ENCODE measurements around the gene SETDB1.

Gene SETDB1

GRCh38 chr1:150976401-150976821, 50.2 kb downstream of the SETDB1 start:
- no peak for DNase-seq (ENCODE audit: low spot score)

GRCh38 chr1:150976879-150977694, 50.9 kb downstream of the SETDB1 start:
- DNase-seq (ENCODE audit: low spot score), result peak; percentile 51

DNA sequence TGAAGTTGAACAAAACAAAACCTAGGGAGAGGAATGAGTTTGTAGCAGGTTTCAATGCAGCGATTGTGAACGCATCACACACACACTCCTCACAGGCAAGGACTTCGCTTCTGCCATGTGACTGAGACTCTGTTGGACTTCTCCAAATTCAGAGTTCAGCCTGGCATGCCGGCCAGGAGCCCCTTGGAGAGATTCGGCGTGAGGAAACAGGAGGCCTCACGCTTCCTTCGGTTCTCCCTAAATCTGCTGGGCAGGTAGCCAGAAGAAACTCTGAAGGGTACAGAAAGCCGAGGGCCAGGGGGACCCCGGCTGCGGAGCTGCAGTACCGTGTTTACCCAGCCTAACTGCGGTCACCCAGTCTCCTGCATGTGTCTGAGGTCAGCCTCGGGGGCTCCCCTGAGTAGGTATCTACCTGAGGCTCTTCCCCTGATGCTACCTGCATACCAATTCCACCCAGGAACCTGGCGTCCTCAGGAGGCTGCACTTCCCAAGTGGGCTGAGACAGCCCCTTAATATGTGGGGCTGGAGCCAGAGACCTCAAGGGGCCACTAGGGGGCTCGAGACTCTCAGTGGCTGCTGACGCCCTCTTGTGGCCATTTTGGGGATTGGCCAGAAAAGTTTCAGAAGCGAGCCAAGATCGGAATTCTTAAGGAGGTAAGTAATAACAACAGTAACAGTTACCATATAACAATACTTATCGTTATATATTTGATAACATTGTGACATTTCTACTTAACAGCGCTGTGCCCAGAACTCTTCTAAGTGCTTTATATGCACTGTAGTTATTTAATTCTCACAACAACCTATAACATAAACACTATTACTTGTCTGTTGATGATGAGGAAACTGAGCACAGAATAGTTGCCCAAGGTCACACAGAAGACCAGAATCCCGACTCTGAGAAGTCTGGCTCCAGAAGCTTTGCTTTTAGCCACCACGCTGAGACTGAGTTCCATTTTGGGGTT, 53.2 kb downstream of the SETDB1 start:
- peak; percentile 90 for DNase-seq (ENCODE audit: low spot score)

GRCh38 chr1:150981177-150981804, 55.1 kb downstream of the SETDB1 start:
- no peak for DNase-seq (ENCODE audit: low spot score)

- no peak for DNase-seq (ENCODE audit: low spot score)
Measured at GRCh38 chr1:150981805-150982712, 55.9 kb downstream of the SETDB1 start, which contains the start of gene ANXA9. Gene ANXA9, plus strand, starts transcription at chr1:150982292. Its CDS starts 814 bp downstream, at chr1:150983106.

GRCh38 chr1:150985179-150985825, 59.1 kb downstream of the SETDB1 start:
- no peak for DNase-seq (ENCODE audit: low spot score)

DNA sequence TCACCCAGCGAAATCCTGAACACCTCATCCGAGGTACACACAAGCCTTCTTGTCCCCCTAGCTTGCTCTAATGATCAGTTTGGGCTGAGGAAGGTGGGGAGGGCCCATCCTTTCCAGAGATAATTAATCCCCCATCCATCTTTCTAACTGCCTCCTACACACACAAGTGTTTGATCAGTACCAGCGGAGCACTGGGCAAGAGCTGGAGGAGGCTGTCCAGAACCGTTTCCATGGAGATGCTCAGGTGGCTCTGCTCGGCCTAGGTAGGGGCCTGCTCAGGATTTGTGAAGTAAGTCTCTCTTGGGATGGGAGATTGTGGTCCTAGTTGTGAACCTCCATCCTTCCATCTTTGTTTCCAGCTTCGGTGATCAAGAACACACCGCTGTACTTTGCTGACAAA, 61.8 kb downstream of the SETDB1 start:
- no peak for DNase-seq (ENCODE audit: low spot score)

DNA sequence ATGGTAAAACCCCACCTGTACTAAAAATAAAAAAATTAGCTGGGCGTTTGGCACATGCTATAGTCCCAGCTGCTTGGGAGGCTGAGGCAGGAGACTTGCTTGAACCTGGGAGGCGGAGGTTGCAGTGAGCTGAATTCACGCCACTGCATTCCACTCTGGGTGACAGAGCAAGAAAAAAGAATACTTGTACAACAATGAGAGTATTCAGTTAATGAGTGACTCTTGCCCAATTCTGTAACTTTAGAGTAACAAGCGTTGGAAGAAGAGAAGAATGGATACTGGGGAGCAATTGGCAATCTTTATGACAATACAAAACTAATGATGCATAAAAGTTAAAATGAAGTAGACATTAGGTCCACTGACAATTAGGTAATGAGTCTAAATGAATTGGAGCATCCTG, 66.5 kb downstream of the SETDB1 start:
- DNase-seq (ENCODE audit: low spot score), result no peak

DNA sequence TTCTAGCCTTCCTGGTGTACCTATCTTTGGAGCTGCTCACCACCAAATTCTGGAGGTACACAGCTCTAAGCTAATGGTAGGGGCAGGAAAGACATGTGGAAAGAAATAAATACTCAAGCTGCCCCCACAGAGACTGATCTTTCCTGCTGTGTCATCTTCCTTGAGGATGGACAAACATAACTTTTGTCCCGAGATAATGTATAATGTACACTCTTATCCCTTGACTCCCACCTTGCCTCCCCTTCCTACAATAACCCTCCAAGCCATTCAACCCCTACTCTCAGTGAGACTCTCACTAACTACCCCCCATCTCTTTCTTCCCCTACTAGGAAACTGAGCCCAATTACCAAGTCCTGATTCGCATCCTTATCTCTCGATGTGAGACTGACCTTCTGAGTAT, 68.1 kb downstream of the SETDB1 start:
- no peak for DNase-seq (ENCODE audit: low spot score)

GRCh38 chr1:150995460-150995859, 69.3 kb downstream of the SETDB1 start:
- DNase-seq (ENCODE audit: low spot score), result no peak

DNA sequence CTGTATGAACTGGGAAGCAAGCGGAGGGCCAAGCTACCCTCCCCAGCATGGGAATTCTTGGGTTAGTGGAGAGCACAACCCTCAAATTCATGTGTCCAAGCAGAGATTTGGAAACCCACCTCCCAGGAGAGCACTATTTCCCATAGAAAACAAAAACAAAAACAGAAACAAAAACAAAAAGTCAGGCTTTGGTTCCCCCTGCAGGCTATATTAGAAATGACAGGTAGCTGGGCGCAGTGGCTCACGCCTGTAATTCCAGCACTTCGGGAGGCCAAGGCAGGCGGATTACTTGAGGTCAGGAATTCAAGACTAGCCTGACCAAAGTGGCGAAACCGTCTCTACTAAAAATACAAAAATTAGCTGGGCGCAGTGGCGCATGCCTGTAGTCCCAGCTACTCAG, 69.7 kb downstream of the SETDB1 start:
- no peak for DNase-seq (ENCODE audit: low spot score)

- DNase-seq (ENCODE audit: low spot score), result no peak
Measured at GRCh38 chr1:150997126-150997872, 71.1 kb downstream of the SETDB1 start.

GRCh38 chr1:150997949-150998348, 71.8 kb downstream of the SETDB1 start:
- DNase-seq (ENCODE audit: low spot score), result no peak

- no peak for DNase-seq (ENCODE audit: low spot score)
Measured at GRCh38 chr1:150999051-150999674, 73.0 kb downstream of the SETDB1 start.

- no peak for DNase-seq (ENCODE audit: low spot score)
Measured at GRCh38 chr1:150999926-151000325, 73.8 kb downstream of the SETDB1 start.

DNA sequence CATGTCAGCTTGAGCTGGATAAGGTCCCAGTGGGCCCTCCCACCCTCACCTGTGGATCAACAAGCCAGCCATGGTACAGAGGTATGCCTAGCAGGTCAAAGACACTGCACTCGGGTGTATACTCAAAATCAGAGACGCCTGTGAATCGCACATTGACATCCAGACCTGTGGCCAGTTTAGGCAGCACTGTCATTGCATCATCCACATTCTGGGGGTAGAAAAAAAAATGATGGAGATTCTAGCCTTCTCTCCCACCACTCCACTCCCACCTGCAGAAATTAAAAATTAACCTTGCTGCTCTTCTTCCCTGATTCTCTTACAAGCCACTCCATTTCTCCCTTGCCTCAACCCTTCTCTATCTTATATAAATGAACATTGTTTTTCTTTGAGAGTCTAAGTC, 74.2 kb downstream of the SETDB1 start:
- no peak for DNase-seq (ENCODE audit: low spot score)

DNA sequence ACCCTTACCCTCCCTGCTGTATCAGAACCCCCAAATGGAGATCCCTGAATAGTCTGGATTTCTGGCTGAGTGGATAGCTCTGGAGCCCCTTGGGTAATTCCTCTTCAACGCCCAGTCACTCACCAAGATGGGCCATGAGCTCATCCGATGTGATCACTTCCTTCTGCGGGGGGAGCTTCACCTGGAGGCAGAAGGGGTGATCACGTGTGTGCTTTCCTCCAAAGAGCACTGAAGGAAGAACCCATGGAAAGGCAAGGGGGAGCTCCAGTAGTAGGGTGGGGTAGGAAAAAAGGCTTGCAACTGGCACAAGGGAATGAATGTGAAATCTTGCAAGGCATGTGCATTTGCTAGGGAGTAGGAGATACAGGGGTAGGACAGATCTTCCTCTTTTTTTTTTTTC, 75.4 kb downstream of the SETDB1 start:
- no peak for DNase-seq (ENCODE audit: low spot score)

DNA sequence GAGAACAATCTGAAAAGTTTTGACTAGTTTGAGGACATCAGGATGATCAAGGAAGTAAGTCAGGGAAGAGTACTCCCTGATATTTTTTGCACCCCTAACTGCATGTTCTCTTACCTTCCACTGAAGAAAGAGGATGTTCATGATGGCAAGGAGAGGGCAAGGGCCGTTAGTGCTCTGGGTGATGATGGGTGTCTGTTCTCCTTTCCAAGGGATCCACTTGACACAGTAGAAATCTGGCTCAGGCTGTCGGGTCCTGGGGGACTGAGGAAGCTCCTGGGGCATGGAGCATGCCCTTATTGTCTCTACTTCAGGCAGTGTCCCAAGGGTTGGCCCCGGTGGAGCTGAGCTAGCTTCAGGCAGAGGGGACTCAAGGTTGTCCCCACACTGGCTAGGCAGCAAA, 75.9 kb downstream of the SETDB1 start:
- DNase-seq (ENCODE audit: low spot score), result no peak

- no peak for DNase-seq (ENCODE audit: low spot score)
Measured at GRCh38 chr1:151002611-151003010, 76.4 kb downstream of the SETDB1 start.

DNA sequence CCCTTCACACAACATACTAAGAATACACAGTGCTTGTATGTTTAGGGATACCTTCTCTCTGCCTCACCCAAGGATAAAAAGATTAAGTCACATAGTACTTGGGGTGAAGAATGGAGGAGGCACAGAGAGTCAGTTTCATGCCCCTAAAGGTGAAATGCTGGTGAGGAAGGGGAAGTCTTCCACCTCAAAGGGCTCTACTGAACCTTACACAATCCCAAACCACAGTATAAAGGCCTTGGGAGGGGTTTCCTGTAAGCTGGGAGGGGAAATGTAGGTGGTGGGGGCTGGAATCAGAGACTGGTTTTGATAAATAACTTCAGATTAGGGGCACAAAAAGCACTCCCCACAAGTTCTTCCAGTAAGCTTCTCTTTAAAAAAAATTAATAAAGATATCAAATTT, 77.0 kb downstream of the SETDB1 start:
- DNase-seq (ENCODE audit: low spot score), result no peak
